NCI-H1436 (cell line): ENCODE measurements around the gene ABAT.

Experiments
- DNase-seq: peaks from one replicate; lab custom pipeline; 2025; lab: John Stamatoyannopoulos, UW

The ABAT gene

DNA sequence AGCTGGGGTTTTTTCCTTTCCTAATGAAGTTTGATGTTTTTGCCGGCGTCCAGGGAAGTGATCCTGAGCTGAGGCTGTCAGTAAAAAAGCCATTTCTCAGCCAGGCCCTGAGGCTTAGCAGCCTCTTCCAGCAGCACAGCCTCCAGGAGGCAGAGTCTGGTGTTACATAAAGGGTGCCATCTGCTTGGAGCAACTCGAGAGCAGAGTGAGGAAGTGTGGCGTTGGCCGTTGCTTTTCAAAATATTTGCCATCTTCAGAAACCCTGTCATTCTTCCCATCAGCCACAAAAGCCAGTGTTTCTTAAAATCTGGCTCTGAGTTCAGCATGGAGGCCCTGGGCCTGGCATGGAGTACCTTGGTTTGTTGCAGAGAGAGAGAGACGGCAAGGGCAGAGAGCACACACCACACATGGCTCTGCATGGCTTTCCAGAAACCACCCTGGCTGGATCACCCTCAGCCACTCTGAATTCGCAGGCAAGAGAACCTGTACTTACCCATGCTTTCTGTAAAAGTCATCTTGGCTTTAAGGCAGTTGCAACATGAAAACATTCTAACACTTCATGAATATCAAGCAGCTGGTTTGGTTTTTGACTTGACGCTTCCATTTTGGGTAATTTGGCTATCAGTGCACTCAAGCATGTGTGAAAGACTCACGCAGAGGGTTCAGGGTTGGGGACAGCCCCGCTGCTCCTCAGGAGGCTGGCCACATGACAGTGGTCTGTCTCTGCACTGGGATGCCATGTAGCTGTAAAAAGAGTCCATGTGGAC lies 144.3 kb downstream of the ABAT start:
- no peak for DNase-seq

DNA sequence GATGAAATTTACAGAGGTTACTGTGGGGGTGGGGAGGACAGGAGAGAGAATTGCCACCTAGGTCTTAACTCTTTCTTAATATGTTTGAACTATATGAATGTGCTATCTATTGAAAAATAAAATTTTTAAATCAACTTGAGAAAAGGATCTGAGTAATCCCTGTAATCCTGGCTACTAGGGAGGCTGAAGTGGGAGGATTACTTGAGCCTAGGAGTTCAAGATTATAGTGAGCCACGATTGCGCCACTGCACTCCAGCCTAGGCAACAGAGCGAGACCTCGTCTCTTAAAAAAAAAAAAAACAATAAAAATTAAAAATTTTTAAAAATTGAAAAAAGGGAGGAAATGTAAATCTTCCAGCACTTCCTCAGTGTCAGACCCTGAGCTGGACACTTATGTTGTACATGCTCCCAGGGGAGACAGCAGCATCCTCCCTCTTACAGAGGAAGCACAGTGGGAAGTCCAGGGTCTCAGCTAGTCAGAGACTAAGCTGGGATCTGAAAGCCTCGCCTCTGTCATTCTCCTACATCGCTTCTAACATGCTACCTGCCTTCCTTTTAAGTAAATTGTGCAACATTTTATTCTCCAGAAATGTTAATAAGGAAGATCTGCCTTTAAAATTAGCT lies 145.1 kb downstream of the ABAT start:
- no peak for DNase-seq

DNA sequence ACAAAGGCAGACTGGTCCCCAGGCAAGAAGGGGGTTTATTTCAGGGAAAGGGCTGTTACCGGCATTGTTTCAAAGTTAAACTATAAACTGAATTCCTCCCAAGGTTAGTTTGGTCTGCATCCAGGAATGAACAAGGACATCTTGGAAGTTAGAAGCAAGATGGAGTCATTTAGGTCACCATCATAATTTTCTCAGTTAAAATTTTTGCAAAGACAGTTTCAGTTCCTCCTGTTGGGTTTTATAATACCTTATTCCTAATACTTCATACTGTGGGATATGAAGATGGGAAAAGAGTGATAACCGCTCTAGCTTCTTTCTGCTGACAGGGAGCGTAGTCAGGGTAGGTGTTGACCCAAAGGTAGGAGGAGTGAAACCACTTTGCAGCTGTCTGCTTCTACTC lies 148.0 kb downstream of the ABAT start:
- DNase-seq = no peak

DNA sequence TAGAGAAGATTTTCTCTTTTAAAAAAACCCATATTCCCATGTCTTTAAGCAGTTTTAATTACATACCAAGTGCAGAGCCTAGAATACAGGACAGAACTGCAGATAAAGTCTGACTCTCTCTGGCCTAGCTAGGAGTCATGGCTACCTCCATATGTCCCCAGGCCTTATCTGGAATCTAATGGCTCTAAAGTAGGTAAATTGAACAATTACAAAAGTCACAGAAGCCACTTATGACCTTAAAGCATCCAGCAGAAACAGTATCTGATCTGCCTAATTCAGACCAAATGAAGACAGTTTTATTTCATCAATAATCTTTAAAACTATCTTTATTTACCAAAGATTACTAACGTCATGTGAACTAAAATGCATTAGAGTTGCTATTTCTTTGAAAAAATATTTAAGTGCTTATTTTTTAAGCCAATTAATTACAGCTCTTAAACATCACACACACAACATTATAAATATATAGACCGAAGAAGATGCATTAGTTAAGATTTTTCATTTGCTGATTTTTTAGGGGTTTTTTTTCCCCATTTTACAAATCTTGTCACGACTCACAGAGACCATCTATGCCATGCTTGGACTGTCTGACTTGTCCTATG lies 152.0 kb downstream of the ABAT start:
- DNase-seq = no peak

DNA sequence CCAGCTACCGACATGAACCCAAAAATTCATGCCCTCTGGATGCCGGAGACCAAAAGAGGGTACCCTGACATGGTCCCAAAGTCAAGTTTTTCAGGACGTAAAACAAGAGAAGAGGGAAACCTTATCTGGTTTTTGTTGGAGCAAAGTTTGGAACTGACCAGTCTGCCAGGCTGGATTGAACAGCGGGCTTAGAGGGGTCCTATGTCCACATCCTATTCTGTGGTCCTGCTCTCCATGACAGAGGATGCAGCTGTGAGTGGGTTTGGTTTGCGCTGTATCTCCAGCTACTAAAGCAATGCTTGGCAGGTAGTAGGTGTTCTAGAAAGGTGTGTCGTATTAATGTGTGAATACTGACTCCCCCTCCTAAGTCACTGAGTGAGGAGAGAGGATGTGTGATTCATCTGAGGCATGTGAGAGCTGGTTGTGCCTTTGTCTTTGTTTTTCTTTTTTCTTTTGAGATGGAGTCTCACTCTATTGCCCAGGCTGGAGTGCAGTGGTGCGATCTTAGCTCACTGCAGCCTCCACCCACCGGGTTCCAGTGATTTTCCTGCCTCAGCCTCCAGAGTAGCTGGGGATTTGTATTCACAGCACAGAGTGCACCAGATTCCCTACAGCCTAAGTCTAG lies 154.2 kb downstream of the ABAT start:
- DNase-seq = no peak

DNA sequence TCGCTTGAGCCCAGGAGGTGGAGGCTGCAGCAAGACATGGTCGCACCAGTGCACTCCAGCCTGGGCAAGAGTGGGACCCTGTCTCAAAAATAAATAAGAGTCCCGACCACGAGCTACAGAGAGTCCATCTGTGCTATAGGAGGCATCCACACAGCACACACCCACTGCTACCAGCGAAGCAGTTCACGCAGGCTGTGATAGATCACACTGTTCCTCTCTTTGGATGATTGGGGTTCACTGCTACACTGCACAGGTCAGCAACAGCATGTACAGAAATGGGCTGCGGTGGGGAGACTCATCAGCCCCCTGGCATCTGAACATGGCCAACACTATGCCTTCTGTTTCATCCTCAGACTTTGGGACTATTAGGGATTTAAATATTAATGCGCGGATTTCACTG lies 157.0 kb downstream of the ABAT start:
- DNase-seq = no peak

DNA sequence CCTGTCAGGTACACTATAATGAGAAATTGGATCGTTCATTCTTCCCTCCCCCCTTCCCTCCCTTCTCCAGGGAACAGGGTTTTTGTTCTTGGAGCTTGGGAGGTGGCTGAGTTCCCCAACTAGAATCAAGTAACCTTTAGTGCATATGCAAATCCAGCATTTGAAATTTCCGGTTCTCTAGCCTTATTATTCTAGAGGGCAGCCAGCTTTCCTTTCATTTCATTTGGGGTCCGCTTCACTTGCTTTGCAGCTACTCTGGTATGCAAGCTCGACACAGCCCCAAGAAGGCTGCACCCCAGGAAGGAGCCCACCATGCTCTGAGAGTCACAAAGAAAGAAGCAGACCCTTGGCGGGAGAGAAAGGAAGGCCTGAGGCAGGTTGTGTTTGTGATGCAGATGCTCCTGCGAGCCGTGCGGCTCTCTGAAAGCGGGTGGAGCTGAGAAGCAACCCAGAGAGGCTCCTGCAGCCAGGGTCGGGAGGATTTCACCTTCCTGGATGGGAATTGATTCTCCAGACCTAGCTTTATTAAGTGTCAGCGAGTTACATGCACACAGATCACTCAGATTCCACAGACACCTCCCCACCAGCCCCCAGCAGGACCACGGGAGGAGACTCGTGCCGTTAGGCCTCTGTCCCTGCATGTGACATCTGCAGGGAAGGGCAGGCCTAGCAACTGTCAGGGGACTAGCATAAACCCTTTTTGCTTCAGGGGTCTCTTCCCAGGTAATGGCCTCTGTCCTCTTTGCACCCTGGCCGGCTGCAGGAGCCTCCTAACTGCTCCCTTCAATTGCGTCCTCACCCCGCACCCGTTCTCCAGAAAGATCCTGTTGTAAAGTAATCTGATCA lies 157.7 kb downstream of the ABAT start:
- no peak for DNase-seq

DNA sequence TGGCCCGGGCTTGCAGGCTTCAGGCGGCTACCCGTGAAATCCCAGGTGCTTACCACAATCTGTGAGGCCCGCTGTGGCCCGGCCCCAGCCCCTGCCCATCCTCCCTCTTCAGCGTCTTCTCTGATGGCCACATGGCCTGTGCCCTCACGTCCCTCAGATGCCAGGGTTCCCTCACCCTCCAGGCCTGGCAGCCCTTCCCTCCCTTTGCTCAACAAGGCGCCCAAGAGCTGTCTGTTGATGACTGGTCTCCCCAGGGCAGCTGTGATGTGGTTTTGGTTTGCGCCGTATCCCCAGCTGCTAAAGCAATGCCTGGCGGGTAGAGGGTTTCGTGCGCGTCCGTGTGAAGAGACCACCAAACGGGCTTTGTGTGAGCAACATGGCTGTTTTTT lies 158.3 kb downstream of the ABAT start:
- DNase-seq = no peak
